RPMI7951 (cell line): ENCODE data around the gene DMWD. TPM values are rescaled to one million over a fixed set of nuclear protein-coding genes. Genes with fewer than 3 reads are reported as not detected.

Experiments used
- DNase-seq: peaks from one replicate; pipeline ENCODE4 v3.0.0-alpha.2; 2012; ENCODE audit warnings: low read depth
- total RNA-seq: library from RNA; depleted of rRNA; stranded (reverse); fragments of >200 nt; shearing (Covaris generic); gene quantifications from 2 replicates; pipeline ENCODE4 v1.2.3, GENCODE V29; 2014

The DMWD gene
- total RNA-seq, 1 experiment from 2014 or later = 14.2 TPM

GRCh38 chr19:45770192-45771101 lies 22.2 kb downstream of the DMWD start:
- peak; percentile 97 for DNase-seq

GRCh38 chr19:45769821-45770191 lies 22.8 kb downstream of the DMWD start:
- DNase-seq = no peak

GRCh38 chr19:45768984-45769782 lies 23.5 kb downstream of the DMWD start, which contains the start of gene SIX5:
Gene SIX5 (minus strand): TSS chr19:45769252. CDS start chr19:45768844, 408 bp downstream.
- peak; percentile 97 for DNase-seq

GRCh38 chr19:45768655-45768983 lies 24.0 kb downstream of the DMWD start:
- peak; percentile 50 for DNase-seq

GRCh38 chr19:45767881-45768654 lies 24.6 kb downstream of the DMWD start:
- peak; percentile 68 for DNase-seq

- DNase-seq = peak; percentile 90
These were observed 25.2 kb downstream of the DMWD start for GRCh38 chr19:45767410-45767880.

- no peak for DNase-seq
These were observed 25.7 kb downstream of the DMWD start for GRCh38 chr19:45766869-45767346.

- no peak for DNase-seq
These were observed 26.3 kb downstream of the DMWD start for GRCh38 chr19:45766296-45766868.

- DNase-seq = no peak
These were observed 26.8 kb downstream of the DMWD start for GRCh38 chr19:45765702-45766295.

- no peak for DNase-seq
These were observed 27.5 kb downstream of the DMWD start for GRCh38 chr19:45764945-45765701.

GRCh38 chr19:45764475-45764874 lies 28.2 kb downstream of the DMWD start:
- no peak for DNase-seq

GRCh38 chr19:45763691-45764294 lies 28.9 kb downstream of the DMWD start:
- DNase-seq = no peak

- DNase-seq = no peak
These were observed 29.6 kb downstream of the DMWD start for GRCh38 chr19:45762870-45763631.

- DNase-seq = no peak
These were observed 30.9 kb downstream of the DMWD start for GRCh38 chr19:45761714-45762113.

GRCh38 chr19:45758921-45759320 lies 33.7 kb downstream of the DMWD start:
- no peak for DNase-seq

GRCh38 chr19:45757695-45758094 lies 35.0 kb downstream of the DMWD start:
- no peak for DNase-seq

- DNase-seq = no peak
These were observed 38.3 kb downstream of the DMWD start for GRCh38 chr19:45754323-45754722.

- DNase-seq = no peak
These were observed 39.1 kb downstream of the DMWD start for GRCh38 chr19:45753548-45753947.

- DNase-seq = peak; percentile 41
These were observed 40.0 kb downstream of the DMWD start for GRCh38 chr19:45752639-45753038.
